Ovary (tissue), 3 donors: ENCODE data around the gene D2HGDH.

ENCODE experiments used
- EP300 ChIP-seq: sonication (generic); formaldehyde crosslinking; IDR thresholded peaks from one replicate; pipeline ENCODE4 v1.6.1; 2017; ENCODE audit warnings: antibody characterized with exemption
- POLR2A ChIP-seq: fragments of 450-650 bp; IDR thresholded peaks from one replicate; pipeline ENCODE4 v1.6.1; 2017; ENCODE audit warnings: antibody characterized with exemption, mild to moderate bottlenecking, moderate library complexity
- TF ChIP-seq, protein P1 (sequence below), 3 donors: fragments of 450-650 bp in 2 of 3; fragments of 200-600 bp in 1 of 3; IDR thresholded peaks; one replicate each; pipeline versions ENCODE4 v1.5.1 to v1.8.0; 2016 to 2022; ENCODE audit warnings: antibody characterized with exemption in 3 of 3, mild to moderate bottlenecking in 1 of 3
- donor health status: DM: no; HTN: no; CAD: no.

DNA sequence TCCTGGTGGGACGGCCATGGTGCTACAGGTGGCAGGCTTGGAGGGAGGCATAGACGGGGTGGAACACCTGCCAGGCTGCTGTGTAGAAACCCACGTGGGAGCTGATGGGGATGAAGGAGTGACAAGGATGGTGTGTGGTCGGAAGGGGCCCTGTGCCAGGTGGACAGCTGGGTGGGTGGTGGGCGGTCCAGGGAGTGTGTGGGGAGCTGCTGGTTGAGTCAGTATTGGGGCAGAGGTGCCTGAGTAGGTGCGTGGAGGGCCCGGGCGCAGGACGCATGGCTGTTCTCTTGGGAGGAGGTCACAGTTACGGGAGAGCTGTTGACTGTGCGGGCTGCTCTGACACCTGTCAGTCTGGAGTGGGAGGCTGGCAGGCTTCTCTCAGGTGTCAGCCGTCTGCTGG is 12.6 kb upstream of the D2HGDH start:
- TF ChIP-seq, protein P1, sequence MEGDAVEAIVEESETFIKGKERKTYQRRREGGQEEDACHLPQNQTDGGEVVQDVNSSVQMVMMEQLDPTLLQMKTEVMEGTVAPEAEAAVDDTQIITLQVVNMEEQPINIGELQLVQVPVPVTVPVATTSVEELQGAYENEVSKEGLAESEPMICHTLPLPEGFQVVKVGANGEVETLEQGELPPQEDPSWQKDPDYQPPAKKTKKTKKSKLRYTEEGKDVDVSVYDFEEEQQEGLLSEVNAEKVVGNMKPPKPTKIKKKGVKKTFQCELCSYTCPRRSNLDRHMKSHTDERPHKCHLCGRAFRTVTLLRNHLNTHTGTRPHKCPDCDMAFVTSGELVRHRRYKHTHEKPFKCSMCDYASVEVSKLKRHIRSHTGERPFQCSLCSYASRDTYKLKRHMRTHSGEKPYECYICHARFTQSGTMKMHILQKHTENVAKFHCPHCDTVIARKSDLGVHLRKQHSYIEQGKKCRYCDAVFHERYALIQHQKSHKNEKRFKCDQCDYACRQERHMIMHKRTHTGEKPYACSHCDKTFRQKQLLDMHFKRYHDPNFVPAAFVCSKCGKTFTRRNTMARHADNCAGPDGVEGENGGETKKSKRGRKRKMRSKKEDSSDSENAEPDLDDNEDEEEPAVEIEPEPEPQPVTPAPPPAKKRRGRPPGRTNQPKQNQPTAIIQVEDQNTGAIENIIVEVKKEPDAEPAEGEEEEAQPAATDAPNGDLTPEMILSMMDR (IDR thresholded peaks at IDR 0.05), result no peak
- TF ChIP-seq POLR2A, result no peak
- TF ChIP-seq EP300, result no peak
